HEK293 (cell line): Measurements from ENCODE around the gene MFAP3.

Experiments
- CTCF ChIP-seq: fragments of 450-650 bp; formaldehyde crosslinking; IDR thresholded peaks from 2 replicates; pipeline ENCODE4 v1.5.1; 2016; ENCODE audit warnings: missing biosample characterization, missing genetic modification characterization
- GLI4 ChIP-seq: fragments of 450-650 bp; formaldehyde crosslinking; IDR thresholded peaks from 2 replicates; pipeline ENCODE4 v1.5.1; 2016; ENCODE audit warnings: missing biosample characterization, missing genetic modification characterization
- PRDM2 ChIP-seq: fragments of 450-650 bp; formaldehyde crosslinking; IDR thresholded peaks from 2 replicates; pipeline ENCODE4 v1.5.1; 2016; ENCODE audit warnings: missing biosample characterization, missing genetic modification characterization, borderline replicate concordance
- SETDB1 ChIP-seq: IDR thresholded peaks from one replicate; pipeline ENCODE4 v1.6.1; 2017; ENCODE audit warnings: mild to moderate bottlenecking, low read length, moderate library complexity, mixed read lengths; ENCODE audit not compliant: insufficient read length
- ZBTB20 ChIP-seq: fragments of 450-650 bp; formaldehyde crosslinking; IDR thresholded peaks from 2 replicates; pipeline ENCODE4 v1.5.1; 2016; ENCODE audit warnings: missing biosample characterization, missing genetic modification characterization
- ZNF121 ChIP-seq: fragments of 450-650 bp; formaldehyde crosslinking; IDR thresholded peaks from 2 replicates; pipeline ENCODE4 v1.5.1; 2016; ENCODE audit warnings: missing biosample characterization, missing genetic modification characterization
- ZNF24 ChIP-seq: fragments of 450-650 bp; formaldehyde crosslinking; IDR thresholded peaks from 2 replicates; pipeline ENCODE4 v1.5.1; 2016; ENCODE audit warnings: missing biosample characterization, missing genetic modification characterization
- ZNF529 ChIP-seq: fragments of 450-650 bp; formaldehyde crosslinking; IDR thresholded peaks from 2 replicates; pipeline ENCODE4 v1.5.1; 2017; ENCODE audit warnings: missing genetic modification characterization, missing biosample characterization; ENCODE audit not compliant: insufficient replicate concordance
- ZNF785 ChIP-seq: fragments of 450-650 bp; formaldehyde crosslinking; IDR thresholded peaks from 2 replicates; pipeline ENCODE4 v1.5.1; 2016; ENCODE audit warnings: missing biosample characterization, missing genetic modification characterization

GRCh38 chr5:153999995-154000394 lies 38.8 kb upstream of the MFAP3 start:
- TF ChIP-seq CTCF (tag by site-specific recombination) (no peak), ZNF785 (no peak), GLI4 (no peak), ZBTB20 (tag by site-specific recombination) (no peak), ZNF529 (no peak), PRDM2 (tag by site-specific recombination) (no peak), SETDB1 (no peak), ZNF24 (tag by site-specific recombination) (no peak), ZNF121 (tag by site-specific recombination) (no peak)
